Measurements from ENCODE around the gene CWF19L2.
A peak's percentile ranks its signal among the peaks of the same experiment; 100 is the strongest.
"Not testable (repeated sequence)": the region's sequence is repeated elsewhere in the genome, so short reads cannot be mapped to it uniquely, and the experiment has no call there.

Gene CWF19L2

GRCh38 chr11:107438148-107438547, 19.5 kb downstream of the CWF19L2 start:
- no peak for DNase-seq (ENCODE audit: low spot score)

GRCh38 chr11:107430525-107430924, 27.1 kb downstream of the CWF19L2 start:
- DNase-seq (ENCODE audit: low spot score) = no peak

GRCh38 chr11:107427569-107428180, 29.9 kb downstream of the CWF19L2 start:
- no peak for DNase-seq (ENCODE audit: low spot score)

GRCh38 chr11:107413352-107413751, 44.3 kb downstream of the CWF19L2 start:
- no peak for DNase-seq (ENCODE audit: low spot score)

- DNase-seq (ENCODE audit: low spot score) = no peak
Measured at GRCh38 chr11:107408762-107409211, 48.8 kb downstream of the CWF19L2 start.

- no peak for DNase-seq (ENCODE audit: low spot score)
Measured at GRCh38 chr11:107405260-107405659, 52.4 kb downstream of the CWF19L2 start.

- DNase-seq (ENCODE audit: low spot score) = not testable (repeated sequence)
Measured at GRCh38 chr11:107401131-107401530, 56.5 kb downstream of the CWF19L2 start.

GRCh38 chr11:107397357-107397756, 60.3 kb downstream of the CWF19L2 start:
- DNase-seq (ENCODE audit: low spot score) = no peak

GRCh38 chr11:107392611-107393010, 65.0 kb downstream of the CWF19L2 start:
- DNase-seq (ENCODE audit: low spot score) = no peak

GRCh38 chr11:107390701-107391100, 66.9 kb downstream of the CWF19L2 start:
- DNase-seq (ENCODE audit: low spot score) = not testable (repeated sequence)

- no peak for DNase-seq (ENCODE audit: low spot score)
Measured at GRCh38 chr11:107387666-107388065, 70.0 kb downstream of the CWF19L2 start.

- peak; percentile 3 for DNase-seq (ENCODE audit: low spot score)
Measured at GRCh38 chr11:107385361-107385981, 72.2 kb downstream of the CWF19L2 start.

GRCh38 chr11:107384144-107384852, 73.3 kb downstream of the CWF19L2 start:
- DNase-seq (ENCODE audit: low spot score) = no peak

GRCh38 chr11:107372439-107372838, 85.2 kb downstream of the CWF19L2 start:
- no peak for DNase-seq (ENCODE audit: low spot score)

- DNase-seq (ENCODE audit: low spot score) = peak; percentile 4
Measured at GRCh38 chr11:107370390-107370789, 87.2 kb downstream of the CWF19L2 start.

GRCh38 chr11:107359701-107360100, 97.9 kb downstream of the CWF19L2 start:
- no peak for DNase-seq (ENCODE audit: low spot score)

- DNase-seq (ENCODE audit: low spot score) = no peak
Measured at GRCh38 chr11:107357877-107358276, 99.7 kb downstream of the CWF19L2 start.

GRCh38 chr11:107354780-107355179, 102.8 kb downstream of the CWF19L2 start:
- no peak for DNase-seq (ENCODE audit: low spot score)

GRCh38 chr11:107337917-107338316, 119.7 kb downstream of the CWF19L2 start:
- DNase-seq (ENCODE audit: low spot score) = no peak

- no peak for DNase-seq (ENCODE audit: low spot score)
Measured at GRCh38 chr11:107331728-107332127, 125.9 kb downstream of the CWF19L2 start.

- DNase-seq (ENCODE audit: low spot score) = no peak
Measured at GRCh38 chr11:107329164-107329563, 128.5 kb downstream of the CWF19L2 start.

GRCh38 chr11:107316426-107316825, 141.2 kb downstream of the CWF19L2 start:
- no peak for DNase-seq (ENCODE audit: low spot score)

- no peak for DNase-seq (ENCODE audit: low spot score)
Measured at GRCh38 chr11:107307991-107308390, 149.6 kb downstream of the CWF19L2 start.

Data from hepatic stellate cell (primary cell).